Measurements from ENCODE around the gene LDHAL6A.

Gene LDHAL6A

GRCh38 chr11:18485913-18486528, 30.4 kb downstream of the LDHAL6A start:
- Histone ChIP-seq H3K27me3 (ENCODE audit: insufficient read depth, low read length) (no peaks in the 10 kb centered on the region), H2AFZ (ENCODE audit: low read length) (no peak overlapping the region), H3K9me3 (ENCODE audit: low read length) (no peaks in the 10 kb centered on the region), H3K36me3 (ENCODE audit: insufficient read depth, low read length) (peaks cover 61% of the 10 kb centered on the region), H3F3A (ENCODE audit: insufficient read depth, low read length) (no peaks in the 10 kb centered on the region), H3K4me3 (ENCODE audit: low read depth, low read length, poor library complexity, severe bottlenecking) (no peak overlapping the region), H3K79me2 (ENCODE audit: insufficient read depth, low read length) (no peaks in the 10 kb centered on the region), H3K4me2 (ENCODE audit: low read length) (no peak overlapping the region), H3K27ac (ENCODE audit: low read depth, low read length, poor library complexity, severe bottlenecking) (no peak overlapping the region), H3K4me1 (ENCODE audit: insufficient read depth, low read length, severe bottlenecking) (no peaks in the 10 kb centered on the region), H3K9me2 (ENCODE audit: low read depth, low read length) (no peaks in the 10 kb centered on the region), H4K20me1 (ENCODE audit: insufficient read depth, low read length) (no peaks in the 10 kb centered on the region), H3K9ac (ENCODE audit: low read length) (no peak overlapping the region)
- TF ChIP-seq EZH2 (IDR thresholded peaks at IDR 0.05; ENCODE audit: borderline replicate concordance, low read length) = no peak
- TF ChIP-seq CTCF (IDR thresholded peaks at IDR 0.05; ENCODE audit: low read length) = no peak

- Histone ChIP-seq H3K79me2 (ENCODE audit: insufficient read depth, low read length) (no peaks in the 10 kb centered on the region), H3K36me3 (ENCODE audit: insufficient read depth, low read length) (peaks cover 51% of the 10 kb centered on the region)
Observed at GRCh38 chr11:18490319-18490718, 34.7 kb downstream of the LDHAL6A start.

GRCh38 chr11:18490736-18491485, 35.3 kb downstream of the LDHAL6A start:
- Histone ChIP-seq H3K27ac (ENCODE audit: low read depth, low read length, poor library complexity, severe bottlenecking) (no peak overlapping the region), H3K36me3 (ENCODE audit: insufficient read depth, low read length) (peaks cover 51% of the 10 kb centered on the region), H4K20me1 (ENCODE audit: insufficient read depth, low read length) (no peaks in the 10 kb centered on the region)

More at GRCh38 chr11:18490319-18490718, 34.7 kb downstream of the LDHAL6A start:
- Histone ChIP-seq H3K27me3 (ENCODE audit: insufficient read depth, low read length) (no peaks in the 10 kb centered on the region), H4K20me1 (ENCODE audit: insufficient read depth, low read length) (no peaks in the 10 kb centered on the region), H3K4me1 (ENCODE audit: insufficient read depth, low read length, severe bottlenecking) (peaks cover 12% of the 10 kb centered on the region), H2AFZ (ENCODE audit: low read length) (no peak overlapping the region), H3K4me2 (ENCODE audit: low read length) (no peak overlapping the region), H3F3A (ENCODE audit: insufficient read depth, low read length) (no peaks in the 10 kb centered on the region; the same call in 1 of the 2 replicates), H3K27ac (ENCODE audit: low read depth, low read length, poor library complexity, severe bottlenecking) (no peak overlapping the region), H3K9ac (ENCODE audit: low read length) (no peak overlapping the region), H3K4me3 (ENCODE audit: low read depth, low read length, poor library complexity, severe bottlenecking) (no peak overlapping the region), H3K9me3 (ENCODE audit: low read length) (no peaks in the 10 kb centered on the region), H3K9me2 (ENCODE audit: low read depth, low read length) (no peaks in the 10 kb centered on the region)
- TF ChIP-seq CTCF (IDR thresholded peaks at IDR 0.05; ENCODE audit: low read length) (no peak), EZH2 (IDR thresholded peaks at IDR 0.05; ENCODE audit: borderline replicate concordance, low read length) (no peak)

More at GRCh38 chr11:18490736-18491485, 35.3 kb downstream of the LDHAL6A start:
- H3F3A ChIP-seq (ENCODE audit: insufficient read depth, low read length) = no peaks in the 10 kb centered on the region; the same call in 1 of the 2 replicates
- H3K9ac ChIP-seq (ENCODE audit: low read length) = no peak overlapping the region
- no peak overlapping the region for H2AFZ ChIP-seq (ENCODE audit: low read length)
- no peaks in the 10 kb centered on the region for H3K9me3 ChIP-seq (ENCODE audit: low read length)
- peaks cover 12% of the 10 kb centered on the region for H3K4me1 ChIP-seq (ENCODE audit: insufficient read depth, low read length, severe bottlenecking)
- no peak overlapping the region for H3K4me2 ChIP-seq (ENCODE audit: low read length)
- H3K27me3 ChIP-seq (ENCODE audit: insufficient read depth, low read length) = no peaks in the 10 kb centered on the region
- H3K9me2 ChIP-seq (ENCODE audit: low read depth, low read length) = no peaks in the 10 kb centered on the region
- H3K79me2 ChIP-seq (ENCODE audit: insufficient read depth, low read length) = no peaks in the 10 kb centered on the region
- no peak overlapping the region for H3K4me3 ChIP-seq (ENCODE audit: low read depth, low read length, poor library complexity, severe bottlenecking)
- no peak for TF ChIP-seq CTCF (IDR thresholded peaks at IDR 0.05; ENCODE audit: low read length)
- no peak for TF ChIP-seq EZH2 (IDR thresholded peaks at IDR 0.05; ENCODE audit: borderline replicate concordance, low read length)

All from OCI-LY1 (cell line).